HG02943 (cell line): ENCODE measurements around the gene OVCH1.
"Not testable (repeated sequence)": the region's sequence is repeated elsewhere in the genome, so short reads cannot be mapped to it uniquely, and the experiment has no call there.

Experiments used
- ATAC-seq: cut with Tn5 transposase; IDR thresholded peaks from one replicate; pipeline ENCODE4 v1.9.1; 2021; ENCODE audit warnings: mild to moderate bottlenecking, low read depth, moderate library complexity; ENCODE audit not compliant: unreplicated experiment

The OVCH1 gene

GRCh38 chr12:29425722-29426121 is 71.8 kb downstream of the OVCH1 start:
- ATAC-seq: no peak

DNA sequence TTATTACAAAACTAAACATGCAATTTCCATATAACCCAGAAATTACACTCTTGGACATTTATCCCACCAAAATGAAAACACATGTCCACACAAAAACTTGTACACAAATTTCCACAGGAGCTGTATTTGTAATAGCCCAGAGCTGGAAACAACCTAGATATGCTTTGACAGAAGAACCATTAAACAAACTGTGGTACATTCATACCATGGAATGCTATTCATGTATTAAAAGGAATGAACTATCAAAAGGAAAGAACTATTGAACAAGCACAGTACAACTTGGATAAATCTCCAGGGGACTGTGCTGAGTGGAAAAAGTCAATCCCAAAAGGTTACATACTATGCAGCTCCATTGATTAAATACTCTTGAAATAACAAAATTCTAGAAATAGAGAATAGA is 80.7 kb downstream of the OVCH1 start:
- no peak for ATAC-seq

- ATAC-seq: no peak
Measured at GRCh38 chr12:29415111-29415510, 82.4 kb downstream of the OVCH1 start.

- no peak for ATAC-seq
Measured at GRCh38 chr12:29414368-29414767, 83.1 kb downstream of the OVCH1 start.

GRCh38 chr12:29405561-29405960 is 91.9 kb downstream of the OVCH1 start:
- ATAC-seq: no peak

DNA sequence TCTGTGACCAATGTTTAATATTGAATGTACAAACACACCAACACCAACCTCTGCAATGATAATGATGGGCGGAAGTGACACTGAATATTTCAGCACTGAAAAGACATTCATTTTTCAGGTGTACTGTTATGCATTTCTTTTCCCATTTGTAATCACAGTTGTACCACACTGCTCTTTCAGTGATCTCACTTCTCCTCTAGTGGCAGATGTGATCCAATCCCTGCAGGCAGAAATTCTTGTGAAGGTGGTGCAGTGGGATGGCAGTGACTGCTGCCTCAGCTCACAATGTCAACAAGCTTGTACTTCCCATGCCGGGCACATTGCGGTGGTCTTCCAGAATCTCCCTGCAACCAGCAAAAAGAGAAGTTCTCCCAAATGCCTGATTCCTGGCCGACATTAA is 93.5 kb downstream of the OVCH1 start:
- ATAC-seq: no peak

GRCh38 chr12:29402437-29402836 is 95.0 kb downstream of the OVCH1 start:
- ATAC-seq: no peak

DNA sequence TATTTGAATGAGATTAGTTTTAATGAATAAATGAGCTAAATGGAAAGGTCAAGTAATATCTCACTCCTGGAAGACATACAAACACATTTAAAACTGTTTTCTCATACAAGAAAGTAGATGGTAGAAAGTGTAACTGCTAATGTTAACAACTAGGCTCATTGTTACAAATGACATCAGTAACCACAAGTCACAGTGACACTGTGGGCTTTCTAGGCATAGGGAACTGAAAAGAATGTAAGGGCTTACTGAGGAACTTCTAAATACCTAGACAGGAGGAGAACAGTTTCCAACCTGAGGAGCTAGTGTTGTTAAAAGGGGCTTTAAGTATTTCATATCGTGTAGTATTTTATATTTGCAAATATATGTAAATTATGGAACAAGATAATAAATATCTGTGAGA is 99.0 kb downstream of the OVCH1 start:
- no peak for ATAC-seq

GRCh38 chr12:29396774-29397173 is 100.7 kb downstream of the OVCH1 start:
- ATAC-seq: no peak

DNA sequence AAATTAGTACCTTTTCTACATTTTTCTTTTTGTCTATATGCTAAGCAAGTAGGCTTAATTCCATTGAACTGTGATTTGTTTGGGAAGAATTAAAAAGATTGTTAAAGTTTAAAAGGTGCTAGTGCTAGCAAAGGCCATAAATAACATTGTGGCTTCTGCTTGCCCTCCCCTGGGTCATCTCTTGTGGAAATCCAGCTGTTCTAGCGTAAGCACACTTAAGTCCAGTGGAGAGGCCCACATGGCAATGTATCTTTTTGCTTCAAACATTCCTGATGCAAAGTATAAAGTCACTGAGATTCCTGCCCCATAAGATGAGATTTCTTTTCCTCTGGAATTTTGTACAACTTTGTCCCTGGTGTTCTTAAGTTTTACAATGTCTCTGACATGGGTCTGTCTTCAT is 102.1 kb downstream of the OVCH1 start:
- no peak for ATAC-seq

DNA sequence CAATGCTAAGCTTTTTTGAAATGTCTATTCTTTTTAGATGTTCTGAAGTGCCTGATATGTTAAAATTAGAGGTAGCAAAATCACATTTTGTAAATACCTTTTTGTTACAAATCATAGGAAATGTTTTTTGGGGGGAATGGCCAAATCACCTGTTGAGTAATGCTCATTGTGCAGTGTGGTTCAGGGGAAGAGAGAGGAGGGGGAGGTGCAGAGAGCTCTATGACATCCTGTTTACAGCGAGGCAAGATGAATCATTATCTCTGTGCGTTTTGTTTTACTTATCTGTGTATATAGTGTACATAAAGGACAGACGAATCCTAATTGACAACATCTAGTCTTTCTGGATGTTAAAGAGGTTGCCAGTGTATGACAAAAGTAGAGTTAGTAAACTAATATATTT is 107.1 kb downstream of the OVCH1 start:
- ATAC-seq: not testable (repeated sequence)

DNA sequence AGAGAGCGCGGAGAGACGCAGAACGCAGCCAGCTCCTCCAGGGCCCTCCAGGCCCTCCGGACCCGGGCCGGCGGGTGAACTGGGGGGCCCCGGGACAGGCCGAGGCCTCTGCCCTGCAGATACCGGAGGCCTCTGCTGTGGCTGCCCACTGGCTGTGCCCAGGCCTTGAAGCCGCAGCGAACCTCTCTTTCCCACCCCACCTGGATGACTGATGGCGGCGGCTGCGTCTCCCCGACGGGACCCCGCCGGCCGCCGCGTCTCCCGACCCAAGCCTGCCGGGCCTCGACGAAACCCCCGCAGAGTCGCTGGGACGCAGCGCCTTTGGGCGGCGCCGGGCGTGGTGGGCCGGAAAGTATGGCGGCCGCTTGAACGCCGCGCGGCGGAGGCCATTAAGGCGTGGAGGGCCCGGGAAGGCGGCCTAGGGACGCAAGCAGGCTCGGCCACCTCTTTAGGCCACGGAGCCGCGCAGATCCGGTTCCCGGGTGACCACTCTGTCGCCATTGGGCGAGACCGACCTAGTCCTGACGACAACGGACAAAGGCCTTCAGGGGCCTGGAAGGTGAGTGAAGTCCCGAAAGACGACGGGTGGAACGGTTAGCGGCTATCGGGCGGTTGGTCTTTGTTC is 108.1 kb downstream of the OVCH1 start:
- ATAC-seq: no peak

DNA sequence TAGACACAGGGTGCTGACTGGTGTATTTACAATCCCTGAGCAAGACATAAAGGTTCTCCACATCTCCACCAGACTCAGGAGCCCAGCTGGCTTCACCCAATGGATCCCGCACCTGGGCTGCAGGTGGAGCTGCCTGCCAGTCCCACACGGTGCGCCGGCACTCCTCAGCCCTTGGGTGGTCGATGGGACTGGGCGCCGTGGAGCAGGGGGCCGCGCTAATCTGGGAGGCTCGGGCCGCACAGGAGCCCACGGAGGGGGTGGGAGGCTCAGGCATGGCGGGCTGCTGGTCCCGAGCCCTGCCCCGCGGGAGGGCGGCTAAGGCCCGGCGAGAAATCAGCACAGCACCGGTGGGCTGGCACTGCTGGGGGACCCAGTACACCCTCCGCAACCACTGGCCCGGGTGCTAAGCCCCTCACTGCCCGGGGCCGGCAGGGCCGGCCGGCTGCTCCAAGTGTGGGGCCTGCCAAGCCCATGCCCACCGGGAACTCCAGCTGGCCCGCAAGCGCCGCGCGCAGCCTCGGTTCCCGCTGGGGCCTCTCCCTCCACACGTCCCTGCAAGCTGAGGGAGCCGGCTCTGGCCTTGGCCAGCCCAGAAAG is 111.3 kb downstream of the OVCH1 start:
- not testable (repeated sequence) for ATAC-seq

GRCh38 chr12:29385194-29385593 is 112.3 kb downstream of the OVCH1 start:
- not testable (repeated sequence) for ATAC-seq

GRCh38 chr12:29382251-29382650 is 115.2 kb downstream of the OVCH1 start:
- no peak for ATAC-seq

- peak; percentile 97 for ATAC-seq
Measured at GRCh38 chr12:29380536-29381523, 116.7 kb downstream of the OVCH1 start, which contains the start of gene ERGIC2. Gene ERGIC2 (minus strand): TSS chr12:29381172. CDS start chr12:29371633, 9,539 bp downstream.
